ENCODE measurements around the gene RTN1.

DNA sequence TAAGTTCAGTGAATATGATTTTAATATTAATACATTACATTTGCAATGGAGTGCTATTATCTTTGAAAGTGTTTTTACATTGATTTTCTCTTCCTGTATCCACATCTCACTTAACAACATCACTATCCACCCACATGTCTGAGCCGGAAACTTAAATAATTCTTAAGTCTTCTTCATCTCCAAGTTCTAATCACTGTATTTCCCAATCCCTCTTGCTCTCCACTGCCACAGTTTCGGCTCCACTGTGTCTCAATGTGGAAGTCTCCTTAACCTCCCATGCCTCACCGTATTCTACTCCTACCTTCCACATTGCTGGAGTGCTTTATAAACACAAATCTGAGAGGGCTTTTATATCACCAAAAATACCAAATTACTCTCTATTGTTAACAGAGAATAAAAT is 25.3 kb downstream of the RTN1 start:
- no peak for TF ChIP-seq POLR2A (IDR thresholded peaks at IDR 0.05)
- TF ChIP-seq, protein P1, sequence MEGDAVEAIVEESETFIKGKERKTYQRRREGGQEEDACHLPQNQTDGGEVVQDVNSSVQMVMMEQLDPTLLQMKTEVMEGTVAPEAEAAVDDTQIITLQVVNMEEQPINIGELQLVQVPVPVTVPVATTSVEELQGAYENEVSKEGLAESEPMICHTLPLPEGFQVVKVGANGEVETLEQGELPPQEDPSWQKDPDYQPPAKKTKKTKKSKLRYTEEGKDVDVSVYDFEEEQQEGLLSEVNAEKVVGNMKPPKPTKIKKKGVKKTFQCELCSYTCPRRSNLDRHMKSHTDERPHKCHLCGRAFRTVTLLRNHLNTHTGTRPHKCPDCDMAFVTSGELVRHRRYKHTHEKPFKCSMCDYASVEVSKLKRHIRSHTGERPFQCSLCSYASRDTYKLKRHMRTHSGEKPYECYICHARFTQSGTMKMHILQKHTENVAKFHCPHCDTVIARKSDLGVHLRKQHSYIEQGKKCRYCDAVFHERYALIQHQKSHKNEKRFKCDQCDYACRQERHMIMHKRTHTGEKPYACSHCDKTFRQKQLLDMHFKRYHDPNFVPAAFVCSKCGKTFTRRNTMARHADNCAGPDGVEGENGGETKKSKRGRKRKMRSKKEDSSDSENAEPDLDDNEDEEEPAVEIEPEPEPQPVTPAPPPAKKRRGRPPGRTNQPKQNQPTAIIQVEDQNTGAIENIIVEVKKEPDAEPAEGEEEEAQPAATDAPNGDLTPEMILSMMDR (IDR thresholded peaks at IDR 0.05) = no peak

All from adrenal gland (tissue), 5 donors.